Coronary artery (tissue), 2 donors: ENCODE measurements around the gene TMEM115.

Experiments
- DNase-seq: peaks from one replicate; pipeline ENCODE4 v3.0.0-alpha.2; 2017; ENCODE audit warnings: low spot score
- H3K27ac ChIP-seq, 2 donors: fragments of 200-600 bp; sonication (generic); one replicate each; pipeline ENCODE4 v1.5.1; 2016 to 2019
- H3K4me3 ChIP-seq: fragments of 200-600 bp; sonication (generic); 2 replicates; pipeline ENCODE4 v1.5.1; 2016; ENCODE audit warnings: mild to moderate bottlenecking, moderate library complexity
- CTCF ChIP-seq: fragments of 200-600 bp; sonication (generic); IDR thresholded peaks from one replicate; pipeline ENCODE4 v1.5.1; 2019; ENCODE audit warnings: antibody characterized with exemption

The TMEM115 gene

GRCh38 chr3:50358911-50359759 lies at the start of gene TMEM115:
Gene TMEM115, minus strand, starts transcription at chr3:50359521. Its CDS starts 458 bp downstream, at chr3:50359063.
- peak; percentile 98 for DNase-seq
- TF ChIP-seq CTCF: no peak
- H3K27ac ChIP-seq: peak within 1 kb of the TSS; percentile 84 to 89

GRCh38 chr3:50408443-50408944 lies 49.2 kb upstream of the TMEM115 start:
- no peak for TF ChIP-seq CTCF
- no peak for DNase-seq
- Histone ChIP-seq H3K4me3 (no peak overlapping the region), H3K27ac (no peak overlapping the region)

More at GRCh38 chr3:50358911-50359759, at the start of gene TMEM115:
- peak within 1 kb of the TSS; percentile 80 for H3K4me3 ChIP-seq

- no peak for TF ChIP-seq CTCF
- Histone ChIP-seq H3K27ac (no peak overlapping the region), H3K4me3 (no peak overlapping the region)
- no peak for DNase-seq
These were observed 47.2 kb upstream of the TMEM115 start for GRCh38 chr3:50406487-50406886.

GRCh38 chr3:50405249-50405648 lies 45.9 kb upstream of the TMEM115 start:
- DNase-seq: no peak
- no peak for TF ChIP-seq CTCF
- Histone ChIP-seq H3K27ac (no peak overlapping the region), H3K4me3 (no peak overlapping the region)

GRCh38 chr3:50401978-50402595 lies 42.8 kb upstream of the TMEM115 start:
- TF ChIP-seq CTCF: no peak
- no peak overlapping the region for H3K27ac ChIP-seq
- DNase-seq: no peak

GRCh38 chr3:50396502-50396901 lies 37.2 kb upstream of the TMEM115 start:
- H3K4me3 ChIP-seq: no peak overlapping the region
- DNase-seq: no peak
- no peak for TF ChIP-seq CTCF
- H3K27ac ChIP-seq: no peak overlapping the region

More at GRCh38 chr3:50401978-50402595, 42.8 kb upstream of the TMEM115 start:
- H3K4me3 ChIP-seq: no peak overlapping the region
